HG02938 (cell line): ENCODE data around the gene ZWILCH.
"Not testable (repeated sequence)": the region's sequence is repeated elsewhere in the genome, so short reads cannot be mapped to it uniquely, and the experiment has no call there.

Experiments used
- ATAC-seq: cut with Tn5 transposase; IDR thresholded peaks from one replicate; pipeline ENCODE4 v1.9.1; 2021; ENCODE audit warnings: mild to moderate bottlenecking, moderate library complexity; ENCODE audit not compliant: unreplicated experiment

The ZWILCH gene

GRCh38 chr15:66578286-66578875, 73.3 kb downstream of the ZWILCH start:
- no peak for ATAC-seq

GRCh38 chr15:66580643-66581042, 75.5 kb downstream of the ZWILCH start:
- ATAC-seq: no peak

GRCh38 chr15:66581972-66582537, 76.9 kb downstream of the ZWILCH start:
- ATAC-seq: no peak

- no peak for ATAC-seq
Observed at GRCh38 chr15:66586155-66586976, 81.2 kb downstream of the ZWILCH start.

GRCh38 chr15:66587020-66587419, 81.9 kb downstream of the ZWILCH start:
- ATAC-seq: no peak

- no peak for ATAC-seq
Observed at GRCh38 chr15:66587749-66588148, 82.6 kb downstream of the ZWILCH start.

GRCh38 chr15:66588537-66588936, 83.4 kb downstream of the ZWILCH start:
- no peak for ATAC-seq

GRCh38 chr15:66588971-66589370, 83.8 kb downstream of the ZWILCH start:
- no peak for ATAC-seq

- ATAC-seq: not testable (repeated sequence)
Observed at GRCh38 chr15:66589429-66589828, 84.3 kb downstream of the ZWILCH start.

GRCh38 chr15:66590435-66590834, 85.3 kb downstream of the ZWILCH start:
- no peak for ATAC-seq

GRCh38 chr15:66591322-66591862, 86.3 kb downstream of the ZWILCH start:
- no peak for ATAC-seq

GRCh38 chr15:66592505-66593218, 87.5 kb downstream of the ZWILCH start:
- ATAC-seq: no peak

- ATAC-seq: no peak
Observed at GRCh38 chr15:66593219-66593780, 88.2 kb downstream of the ZWILCH start.

- no peak for ATAC-seq
Observed at GRCh38 chr15:66594344-66594743, 89.2 kb downstream of the ZWILCH start.

- ATAC-seq: no peak
Observed at GRCh38 chr15:66594836-66595235, 89.7 kb downstream of the ZWILCH start.

- no peak for ATAC-seq
Observed at GRCh38 chr15:66595332-66595731, 90.2 kb downstream of the ZWILCH start.

- ATAC-seq: no peak
Observed at GRCh38 chr15:66595931-66596545, 90.9 kb downstream of the ZWILCH start.

GRCh38 chr15:66598095-66598815, 93.1 kb downstream of the ZWILCH start:
- no peak for ATAC-seq
